HepG2 (cell line): ENCODE data around the gene PGAP1.

Source experiments
- EP300 ChIP-seq, 3 experiments: sonication (generic) in 1 of 3; formaldehyde crosslinking in 1 of 3; IDR thresholded peaks; 2 replicates each; pipeline versions ENCODE4 v1.5.1 to v1.6.1; 2011 to 2020; ENCODE audit warnings: low read depth in 2 of 3, low read length in 2 of 3, borderline replicate concordance in 1 of 3, improper control_type of control experiment in 1 of 3, mild to moderate bottlenecking in 1 of 3, missing genetic modification reagents in 1 of 3, moderate library complexity in 1 of 3
- JUND ChIP-seq: sonication (generic); formaldehyde crosslinking; IDR thresholded peaks from 2 replicates; pipeline ENCODE4 v1.8.0; 2022; ENCODE audit warnings: mild to moderate bottlenecking, missing genetic modification reagents
- MED13 ChIP-seq: sonication (generic); formaldehyde crosslinking; IDR thresholded peaks from 2 replicates; pipeline ENCODE4 v1.5.0; 2020; ENCODE audit warnings: missing genetic modification reagents
- NFIB ChIP-seq: sonication (generic); formaldehyde crosslinking; IDR thresholded peaks from 2 replicates; pipeline ENCODE4 v1.9.0; 2021; ENCODE audit warnings: missing genetic modification reagents, mild to moderate bottlenecking, borderline replicate concordance
- POLR2A ChIP-seq, 2 experiments: IDR thresholded peaks; 2 replicates each; pipeline ENCODE4 v1.6.1; 2011; ENCODE audit warnings: low read depth in 2 of 2, low read length in 2 of 2, mild to moderate bottlenecking in 1 of 2, moderate library complexity in 1 of 2; ENCODE audit not compliant: insufficient read depth in 1 of 2
- SMC3 ChIP-seq: IDR thresholded peaks from 2 replicates; pipeline ENCODE4 v1.6.1; 2011; ENCODE audit warnings: low read length, improper control_type of control experiment
- ZFP36 ChIP-seq: fragments of 150-350 bp; IDR thresholded peaks from 2 replicates; pipeline ENCODE4 v1.6.1; 2018; ENCODE audit warnings: borderline replicate concordance, low read length, low read depth; ENCODE audit not compliant: partially characterized antibody
- TF ChIP-seq, protein P1 (sequence below): sonication (generic); formaldehyde crosslinking; IDR thresholded peaks from 2 replicates; pipeline ENCODE4 v1.5.0; 2020; ENCODE audit warnings: mild to moderate bottlenecking, missing genetic modification reagents, moderate library complexity
- TF ChIP-seq, protein P2 (sequence below): sonication (generic); formaldehyde crosslinking; IDR thresholded peaks from 2 replicates; pipeline ENCODE4 v1.8.0; 2022; ENCODE audit warnings: missing genetic modification reagents, mild to moderate bottlenecking, moderate library complexity, borderline replicate concordance
- TF ChIP-seq, protein P3 (sequence below), 2 experiments: sonication (generic) in 1 of 2; formaldehyde crosslinking in 1 of 2; IDR thresholded peaks; 2 replicates each; pipeline versions ENCODE4 v1.4.0 to v1.6.1; 2018 to 2020; ENCODE audit warnings: missing genetic modification reagents in 2 of 2, borderline replicate concordance in 1 of 2, low read depth in 1 of 2, mild to moderate bottlenecking in 1 of 2, missing biosample characterization in 1 of 2
- TF ChIP-seq, protein P4 (sequence below): IDR thresholded peaks from 2 replicates; pipeline ENCODE4 v1.6.1; 2016

DNA sequence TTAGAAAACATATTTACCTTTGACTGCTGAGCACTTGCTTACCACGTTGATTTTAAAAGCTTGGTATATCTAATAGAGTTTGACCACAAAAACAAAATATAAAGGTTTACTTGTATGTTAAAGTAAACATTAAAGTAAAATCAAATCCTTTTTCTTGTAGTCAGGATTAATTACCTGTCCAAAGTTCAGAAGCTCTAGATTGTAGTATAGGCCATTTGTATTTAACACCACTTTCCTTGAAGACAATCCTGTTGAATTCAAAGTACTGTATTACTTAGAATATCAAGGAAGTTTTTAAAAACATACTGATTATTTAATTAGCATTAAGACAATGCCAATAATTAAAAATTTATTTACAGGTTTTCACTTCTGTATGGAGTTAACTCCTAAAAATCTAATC, 53.0 kb downstream of the PGAP1 start:
- no peak for TF ChIP-seq ZFP36
- no peak for TF ChIP-seq POLR2A (IDR thresholded peaks at IDR 0.05; ENCODE audit: insufficient read depth in 1 of 2, low read depth in 2 of 2, low read length in 2 of 2)
- TF ChIP-seq, protein P1, sequence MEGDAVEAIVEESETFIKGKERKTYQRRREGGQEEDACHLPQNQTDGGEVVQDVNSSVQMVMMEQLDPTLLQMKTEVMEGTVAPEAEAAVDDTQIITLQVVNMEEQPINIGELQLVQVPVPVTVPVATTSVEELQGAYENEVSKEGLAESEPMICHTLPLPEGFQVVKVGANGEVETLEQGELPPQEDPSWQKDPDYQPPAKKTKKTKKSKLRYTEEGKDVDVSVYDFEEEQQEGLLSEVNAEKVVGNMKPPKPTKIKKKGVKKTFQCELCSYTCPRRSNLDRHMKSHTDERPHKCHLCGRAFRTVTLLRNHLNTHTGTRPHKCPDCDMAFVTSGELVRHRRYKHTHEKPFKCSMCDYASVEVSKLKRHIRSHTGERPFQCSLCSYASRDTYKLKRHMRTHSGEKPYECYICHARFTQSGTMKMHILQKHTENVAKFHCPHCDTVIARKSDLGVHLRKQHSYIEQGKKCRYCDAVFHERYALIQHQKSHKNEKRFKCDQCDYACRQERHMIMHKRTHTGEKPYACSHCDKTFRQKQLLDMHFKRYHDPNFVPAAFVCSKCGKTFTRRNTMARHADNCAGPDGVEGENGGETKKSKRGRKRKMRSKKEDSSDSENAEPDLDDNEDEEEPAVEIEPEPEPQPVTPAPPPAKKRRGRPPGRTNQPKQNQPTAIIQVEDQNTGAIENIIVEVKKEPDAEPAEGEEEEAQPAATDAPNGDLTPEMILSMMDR (CRISPR knock-in tag), result no peak
- TF ChIP-seq, protein P2, sequence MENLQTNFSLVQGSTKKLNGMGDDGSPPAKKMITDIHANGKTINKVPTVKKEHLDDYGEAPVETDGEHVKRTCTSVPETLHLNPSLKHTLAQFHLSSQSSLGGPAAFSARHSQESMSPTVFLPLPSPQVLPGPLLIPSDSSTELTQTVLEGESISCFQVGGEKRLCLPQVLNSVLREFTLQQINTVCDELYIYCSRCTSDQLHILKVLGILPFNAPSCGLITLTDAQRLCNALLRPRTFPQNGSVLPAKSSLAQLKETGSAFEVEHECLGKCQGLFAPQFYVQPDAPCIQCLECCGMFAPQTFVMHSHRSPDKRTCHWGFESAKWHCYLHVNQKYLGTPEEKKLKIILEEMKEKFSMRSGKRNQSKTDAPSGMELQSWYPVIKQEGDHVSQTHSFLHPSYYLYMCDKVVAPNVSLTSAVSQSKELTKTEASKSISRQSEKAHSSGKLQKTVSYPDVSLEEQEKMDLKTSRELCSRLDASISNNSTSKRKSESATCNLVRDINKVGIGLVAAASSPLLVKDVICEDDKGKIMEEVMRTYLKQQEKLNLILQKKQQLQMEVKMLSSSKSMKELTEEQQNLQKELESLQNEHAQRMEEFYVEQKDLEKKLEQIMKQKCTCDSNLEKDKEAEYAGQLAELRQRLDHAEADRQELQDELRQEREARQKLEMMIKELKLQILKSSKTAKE, result no peak
- TF ChIP-seq SMC3, result no peak
- no peak for TF ChIP-seq JUND (CRISPR knock-in tag)
- TF ChIP-seq, protein P3, sequence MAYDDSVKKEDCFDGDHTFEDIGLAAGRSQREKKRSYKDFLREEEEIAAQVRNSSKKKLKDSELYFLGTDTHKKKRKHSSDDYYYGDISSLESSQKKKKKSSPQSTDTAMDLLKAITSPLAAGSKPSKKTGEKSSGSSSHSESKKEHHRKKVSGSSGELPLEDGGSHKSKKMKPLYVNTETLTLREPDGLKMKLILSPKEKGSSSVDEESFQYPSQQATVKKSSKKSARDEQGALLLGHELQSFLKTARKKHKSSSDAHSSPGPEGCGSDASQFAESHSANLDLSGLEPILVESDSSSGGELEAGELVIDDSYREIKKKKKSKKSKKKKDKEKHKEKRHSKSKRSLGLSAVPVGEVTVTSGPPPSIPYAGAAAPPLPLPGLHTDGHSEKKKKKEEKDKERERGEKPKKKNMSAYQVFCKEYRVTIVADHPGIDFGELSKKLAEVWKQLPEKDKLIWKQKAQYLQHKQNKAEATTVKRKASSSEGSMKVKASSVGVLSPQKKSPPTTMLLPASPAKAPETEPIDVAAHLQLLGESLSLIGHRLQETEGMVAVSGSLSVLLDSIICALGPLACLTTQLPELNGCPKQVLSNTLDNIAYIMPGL (CRISPR knock-in tag; IDR thresholded peaks at IDR 0.05; ENCODE audit: borderline replicate concordance in 1 of 2, low read depth in 1 of 2), result no peak
- TF ChIP-seq EP300 (IDR thresholded peaks at IDR 0.05; ENCODE audit: low read depth in 2 of 2, low read length in 2 of 2), result no peak
- TF ChIP-seq EP300 (CRISPR knock-in tag; IDR thresholded peaks at IDR 0.05; ENCODE audit: borderline replicate concordance), result no peak
- TF ChIP-seq, protein P4, sequence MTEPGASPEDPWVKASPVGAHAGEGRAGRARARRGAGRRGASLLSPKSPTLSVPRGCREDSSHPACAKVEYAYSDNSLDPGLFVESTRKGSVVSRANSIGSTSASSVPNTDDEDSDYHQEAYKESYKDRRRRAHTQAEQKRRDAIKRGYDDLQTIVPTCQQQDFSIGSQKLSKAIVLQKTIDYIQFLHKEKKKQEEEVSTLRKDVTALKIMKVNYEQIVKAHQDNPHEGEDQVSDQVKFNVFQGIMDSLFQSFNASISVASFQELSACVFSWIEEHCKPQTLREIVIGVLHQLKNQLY (CRISPR knock-in tag), result no peak
- TF ChIP-seq NFIB, result no peak
- no peak for TF ChIP-seq MED13
